NCI-H2196 treated with DMSO at 0.1 percent for 48 hours (cell line): ENCODE data around the gene RBMS1.

Source experiments
- DNase-seq: peaks from one replicate; lab custom pipeline; 2025; ENCODE audit not compliant: unreplicated experiment; lab: John Stamatoyannopoulos, UW

The RBMS1 gene

GRCh38 chr2:160310118-160310828 is 183.3 kb downstream of the RBMS1 start:
- DNase-seq, result no peak

GRCh38 chr2:160309585-160309984 is 184.0 kb downstream of the RBMS1 start:
- no peak for DNase-seq

DNA sequence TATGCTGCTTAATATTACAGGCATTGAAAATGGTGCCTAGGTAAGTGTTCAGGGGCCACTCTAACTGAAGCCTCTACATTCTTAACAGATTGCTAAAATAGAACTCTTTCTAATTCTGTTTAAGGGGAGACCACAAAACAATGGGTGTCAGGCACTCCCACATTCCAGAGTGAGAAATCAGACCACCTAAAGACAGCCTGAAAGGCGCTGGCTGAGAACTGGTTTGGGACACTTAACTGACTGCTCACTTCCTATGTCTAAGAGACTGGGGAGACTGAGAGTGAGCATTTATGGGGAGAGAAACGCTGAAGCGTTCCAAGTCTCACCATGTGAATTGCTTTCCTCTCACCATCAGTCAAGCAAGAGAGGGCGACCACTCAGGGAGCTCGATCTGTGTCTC is 184.7 kb downstream of the RBMS1 start:
- no peak for DNase-seq

- DNase-seq, result no peak
Measured at GRCh38 chr2:160308476-160308875, 185.1 kb downstream of the RBMS1 start.

GRCh38 chr2:160306985-160307384 is 186.6 kb downstream of the RBMS1 start:
- no peak for DNase-seq

- no peak for DNase-seq
Measured at GRCh38 chr2:160305081-160305750, 188.4 kb downstream of the RBMS1 start.

- DNase-seq, result no peak
Measured at GRCh38 chr2:160303527-160303926, 190.1 kb downstream of the RBMS1 start.

DNA sequence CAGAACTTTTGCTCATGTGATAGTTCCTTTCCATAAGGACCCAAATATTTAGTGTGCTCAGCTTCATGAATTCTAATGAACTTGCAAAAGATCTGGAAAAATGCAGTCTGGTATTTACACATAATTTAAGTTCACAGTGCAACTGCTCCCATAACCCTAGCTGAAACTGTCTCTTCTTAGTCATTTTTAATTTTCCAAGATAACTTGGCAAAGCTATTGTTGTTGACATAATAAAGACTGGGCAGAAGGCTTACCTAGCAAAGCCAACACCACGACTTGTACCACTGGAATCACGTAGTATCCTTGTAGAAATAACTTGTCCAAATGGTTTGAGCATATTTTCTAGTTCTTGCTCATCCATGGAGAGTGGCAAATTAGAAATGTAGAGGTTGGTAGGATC is 190.5 kb downstream of the RBMS1 start:
- no peak for DNase-seq

DNA sequence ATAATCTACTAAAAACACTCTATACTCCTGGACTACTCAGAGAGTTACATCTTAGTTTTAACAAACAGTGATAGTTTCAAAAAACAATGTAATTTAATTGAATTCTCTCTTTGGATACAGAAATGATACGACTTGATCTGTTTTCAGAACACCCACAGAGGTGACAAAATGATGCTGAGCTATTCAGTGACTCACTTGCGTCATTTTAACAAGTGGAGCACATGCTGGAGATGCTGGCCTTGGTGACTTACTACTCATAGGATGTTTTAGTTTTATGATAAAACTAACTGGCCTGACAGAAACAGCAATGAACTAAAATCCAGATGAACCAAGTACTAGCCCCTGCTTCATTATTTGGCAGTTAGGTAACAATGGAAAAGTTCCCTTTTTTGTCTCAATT is 192.2 kb downstream of the RBMS1 start:
- DNase-seq, result no peak

GRCh38 chr2:160300203-160300602 is 193.4 kb downstream of the RBMS1 start:
- no peak for DNase-seq

GRCh38 chr2:160299540-160299939 is 194.1 kb downstream of the RBMS1 start:
- DNase-seq, result no peak

GRCh38 chr2:160298960-160299359 is 194.6 kb downstream of the RBMS1 start:
- no peak for DNase-seq

DNA sequence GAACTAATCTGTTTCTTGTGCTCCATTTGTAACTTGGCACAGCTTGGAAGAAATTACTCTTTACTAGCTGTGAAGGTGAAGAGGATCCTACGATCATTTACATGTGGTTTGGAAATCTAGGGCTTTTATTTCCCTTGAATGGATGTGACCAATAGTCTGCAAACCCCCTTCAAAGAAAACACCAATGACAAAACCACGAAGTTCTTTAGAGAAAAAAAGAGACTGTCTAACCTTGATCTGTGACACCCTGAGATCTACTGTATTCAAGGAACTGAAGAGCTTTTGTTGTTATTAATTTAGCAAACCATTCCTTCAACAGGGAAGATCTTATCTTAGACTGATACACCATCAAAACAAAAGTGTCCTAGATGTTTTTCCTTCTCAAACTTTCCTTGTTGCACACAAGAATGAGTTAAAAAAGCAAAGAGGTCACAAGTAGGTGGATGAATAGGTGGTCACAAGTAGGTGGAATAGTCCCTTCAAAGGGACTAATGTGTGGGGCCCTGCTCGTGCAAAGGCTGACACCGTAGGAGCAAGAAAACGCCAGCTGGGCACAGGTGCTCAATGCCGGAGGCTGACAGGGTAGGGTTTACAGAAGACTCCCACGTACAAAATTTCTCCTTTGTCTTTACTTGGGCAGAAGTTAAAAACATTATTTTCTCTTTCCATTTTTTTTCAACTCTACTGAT is 197.9 kb downstream of the RBMS1 start:
- no peak for DNase-seq

GRCh38 chr2:160294889-160295288 is 198.7 kb downstream of the RBMS1 start:
- DNase-seq, result no peak

GRCh38 chr2:160294339-160294803 is 199.2 kb downstream of the RBMS1 start:
- no peak for DNase-seq

GRCh38 chr2:160293391-160294091 is 200.1 kb downstream of the RBMS1 start:
- no peak for DNase-seq

- no peak for DNase-seq
Measured at GRCh38 chr2:160292225-160292624, 201.4 kb downstream of the RBMS1 start.

- DNase-seq, result no peak
Measured at GRCh38 chr2:160291382-160291781, 202.2 kb downstream of the RBMS1 start.

GRCh38 chr2:160290598-160290997 is 203.0 kb downstream of the RBMS1 start:
- no peak for DNase-seq

- no peak for DNase-seq
Measured at GRCh38 chr2:160289831-160290230, 203.8 kb downstream of the RBMS1 start.

- DNase-seq, result no peak
Measured at GRCh38 chr2:160289126-160289525, 204.5 kb downstream of the RBMS1 start.
